ENCODE data around the gene MT1A.
A peak's percentile ranks its signal among the peaks of the same experiment; 100 is the strongest.

MT1A gene

GRCh38 chr16:56637814-56638750 lies at the start of gene MT1A:
TSS of gene MT1A (plus strand) at chr16:56638666. CDS start at chr16:56638739, 73 bp downstream.
- H3K27ac Mint-ChIP-seq: no peak within 1 kb of the TSS
- peaks cover 28% of the 10 kb centered on the region for H3K4me1 Mint-ChIP-seq (ENCODE audit: low read depth)
- peaks cover 4% of the 10 kb centered on the region for H3K36me3 Mint-ChIP-seq (ENCODE audit: low read depth)
- H3K4me3 Mint-ChIP-seq: peak within 1 kb of the TSS; percentile 76
- H3K27me3 Mint-ChIP-seq (ENCODE audit: low read depth): peaks cover 79% of the 10 kb centered on the region
- DNase-seq (ENCODE audit: low spot score): peak; percentile 45
- H3K9me3 Mint-ChIP-seq: no peaks in the 10 kb centered on the region

- no peak for DNase-seq (ENCODE audit: low spot score)
- H3K36me3 Mint-ChIP-seq (ENCODE audit: low read depth): no peaks in the 10 kb centered on the region
- peak overlapping the region; percentile 87 for H3K4me3 Mint-ChIP-seq
- peaks cover 18% of the 10 kb centered on the region for H3K4me1 Mint-ChIP-seq (ENCODE audit: low read depth)
- H3K27me3 Mint-ChIP-seq (ENCODE audit: low read depth): peaks cover 41% of the 10 kb centered on the region
- H3K27ac Mint-ChIP-seq: no peak overlapping the region
- H3K9me3 Mint-ChIP-seq: no peaks in the 10 kb centered on the region
Measured at GRCh38 chr16:56588781-56589140, 49.7 kb upstream of the MT1A start.

GRCh38 chr16:56589141-56590039 lies 49.1 kb upstream of the MT1A start, which contains the start of gene MT3:
TSS of gene MT3 (plus strand) at chr16:56589528. CDS start at chr16:56589591, 63 bp downstream.
- Mint-ChIP-seq H3K9me3 (no peaks in the 10 kb centered on the region), H3K36me3 (ENCODE audit: low read depth) (no peaks in the 10 kb centered on the region), H3K4me3 (peak within 1 kb of the TSS; percentile 87), H3K4me1 (ENCODE audit: low read depth) (peaks cover 19% of the 10 kb centered on the region), H3K27ac (peak within 1 kb of the TSS; percentile 43), H3K27me3 (ENCODE audit: low read depth) (peaks cover 38% of the 10 kb centered on the region)
- peak; percentile 38 for DNase-seq (ENCODE audit: low spot score)

GRCh38 chr16:56591377-56592060 lies 46.9 kb upstream of the MT1A start:
- DNase-seq (ENCODE audit: low spot score): no peak
- no peak overlapping the region for H3K27ac Mint-ChIP-seq
- peaks cover 19% of the 10 kb centered on the region for H3K4me1 Mint-ChIP-seq (ENCODE audit: low read depth)
- no peak overlapping the region for H3K4me3 Mint-ChIP-seq
- H3K27me3 Mint-ChIP-seq (ENCODE audit: low read depth): peaks cover 36% of the 10 kb centered on the region
- H3K36me3 Mint-ChIP-seq (ENCODE audit: low read depth): no peaks in the 10 kb centered on the region
- no peaks in the 10 kb centered on the region for H3K9me3 Mint-ChIP-seq

- H3K27ac Mint-ChIP-seq: no peak overlapping the region
- H3K4me1 Mint-ChIP-seq (ENCODE audit: low read depth): peaks cover 26% of the 10 kb centered on the region
- no peak for DNase-seq (ENCODE audit: low spot score)
- peaks cover 44% of the 10 kb centered on the region for H3K27me3 Mint-ChIP-seq (ENCODE audit: low read depth)
- H3K4me3 Mint-ChIP-seq: no peak overlapping the region
- no peaks in the 10 kb centered on the region for H3K36me3 Mint-ChIP-seq (ENCODE audit: low read depth)
- no peaks in the 10 kb centered on the region for H3K9me3 Mint-ChIP-seq
Measured at GRCh38 chr16:56593573-56594291, 44.7 kb upstream of the MT1A start.

GRCh38 chr16:56594292-56594619 lies 44.2 kb upstream of the MT1A start:
- Mint-ChIP-seq H3K4me3 (no peak overlapping the region), H3K27me3 (ENCODE audit: low read depth) (peaks cover 42% of the 10 kb centered on the region), H3K36me3 (ENCODE audit: low read depth) (no peaks in the 10 kb centered on the region), H3K9me3 (no peaks in the 10 kb centered on the region), H3K4me1 (ENCODE audit: low read depth) (peaks cover 23% of the 10 kb centered on the region), H3K27ac (no peak overlapping the region)
- no peak for DNase-seq (ENCODE audit: low spot score)

GRCh38 chr16:56600398-56600999 lies 38.0 kb upstream of the MT1A start:
- H3K9me3 Mint-ChIP-seq: no peaks in the 10 kb centered on the region
- no peak overlapping the region for H3K4me3 Mint-ChIP-seq
- H3K27ac Mint-ChIP-seq: no peak overlapping the region

GRCh38 chr16:56601325-56601724 lies 37.1 kb upstream of the MT1A start:
- no peaks in the 10 kb centered on the region for H3K36me3 Mint-ChIP-seq (ENCODE audit: low read depth)

More at GRCh38 chr16:56600398-56600999, 38.0 kb upstream of the MT1A start:
- Mint-ChIP-seq H3K36me3 (ENCODE audit: low read depth) (no peaks in the 10 kb centered on the region), H3K4me1 (ENCODE audit: low read depth) (peaks cover 17% of the 10 kb centered on the region), H3K27me3 (ENCODE audit: low read depth) (peaks cover 35% of the 10 kb centered on the region)
- no peak for DNase-seq (ENCODE audit: low spot score)

GRCh38 chr16:56603589-56603988 lies 34.9 kb upstream of the MT1A start:
- no peak overlapping the region for H3K27ac Mint-ChIP-seq
- no peaks in the 10 kb centered on the region for H3K9me3 Mint-ChIP-seq
- H3K4me1 Mint-ChIP-seq (ENCODE audit: low read depth): peaks cover 24% of the 10 kb centered on the region
- H3K36me3 Mint-ChIP-seq (ENCODE audit: low read depth): no peaks in the 10 kb centered on the region
- peaks cover 14% of the 10 kb centered on the region for H3K27me3 Mint-ChIP-seq (ENCODE audit: low read depth)
- no peak for DNase-seq (ENCODE audit: low spot score)
- H3K4me3 Mint-ChIP-seq: no peak overlapping the region

More at GRCh38 chr16:56601325-56601724, 37.1 kb upstream of the MT1A start:
- no peak for DNase-seq (ENCODE audit: low spot score)
- no peak overlapping the region for H3K4me3 Mint-ChIP-seq
- peaks cover 17% of the 10 kb centered on the region for H3K4me1 Mint-ChIP-seq (ENCODE audit: low read depth)
- peaks cover 31% of the 10 kb centered on the region for H3K27me3 Mint-ChIP-seq (ENCODE audit: low read depth)
- no peak overlapping the region for H3K27ac Mint-ChIP-seq
- H3K9me3 Mint-ChIP-seq: no peaks in the 10 kb centered on the region

- Mint-ChIP-seq H3K4me3 (no peak overlapping the region), H3K27ac (peak overlapping the region; percentile 39), H3K9me3 (no peaks in the 10 kb centered on the region), H3K36me3 (ENCODE audit: low read depth) (peaks cover 3% of the 10 kb centered on the region), H3K27me3 (ENCODE audit: low read depth) (peaks cover 14% of the 10 kb centered on the region), H3K4me1 (ENCODE audit: low read depth) (peaks cover 32% of the 10 kb centered on the region)
- DNase-seq (ENCODE audit: low spot score): no peak
Measured at GRCh38 chr16:56604966-56605365, 33.5 kb upstream of the MT1A start.

- Mint-ChIP-seq H3K4me1 (ENCODE audit: low read depth) (peaks cover 32% of the 10 kb centered on the region), H3K9me3 (no peaks in the 10 kb centered on the region), H3K36me3 (ENCODE audit: low read depth) (peaks cover 3% of the 10 kb centered on the region), H3K27me3 (ENCODE audit: low read depth) (peaks cover 10% of the 10 kb centered on the region), H3K4me3 (no peak overlapping the region), H3K27ac (no peak overlapping the region)
- no peak for DNase-seq (ENCODE audit: low spot score)
Measured at GRCh38 chr16:56605475-56605874, 33.0 kb upstream of the MT1A start.

GRCh38 chr16:56606071-56606475 lies 32.4 kb upstream of the MT1A start:
- Mint-ChIP-seq H3K27me3 (ENCODE audit: low read depth) (peaks cover 5% of the 10 kb centered on the region), H3K9me3 (no peaks in the 10 kb centered on the region), H3K4me3 (no peak overlapping the region), H3K27ac (peak overlapping the region; percentile 22), H3K4me1 (ENCODE audit: low read depth) (peaks cover 37% of the 10 kb centered on the region), H3K36me3 (ENCODE audit: low read depth) (peaks cover 3% of the 10 kb centered on the region)
- no peak for DNase-seq (ENCODE audit: low spot score)
